KMS-11 (cell line): ENCODE measurements around the gene TLDC2.
"Not testable (repeated sequence)": the region's sequence is repeated elsewhere in the genome, so short reads cannot be mapped to it uniquely, and the experiment has no call there.

Source experiments
- H2AFZ ChIP-seq: fragments of 200-600 bp; sonication (generic); 2 replicates; pipeline ENCODE4 v1.6.1; 2016; ENCODE audit warnings: antibody characterized with exemption, mixed run types, low read depth
- H3K27ac ChIP-seq: fragments of 200-600 bp; sonication (generic); 2 replicates; pipeline ENCODE4 v1.6.1; 2016; ENCODE audit warnings: mild to moderate bottlenecking, mixed run types
- H3K27me3 ChIP-seq: fragments of 200-600 bp; sonication (generic); 2 replicates; pipeline ENCODE4 v1.6.1; 2017; ENCODE audit warnings: mild to moderate bottlenecking, low read depth, mixed run types, moderate library complexity; ENCODE audit not compliant: insufficient read depth
- H3K36me3 ChIP-seq: fragments of 200-600 bp; sonication (generic); 2 replicates; pipeline ENCODE4 v1.6.1; 2017; ENCODE audit warnings: mild to moderate bottlenecking, mixed run types; ENCODE audit not compliant: insufficient read depth
- H3K4me1 ChIP-seq: fragments of 200-600 bp; sonication (generic); 2 replicates; pipeline ENCODE4 v1.6.1; 2016; ENCODE audit warnings: mild to moderate bottlenecking, low read depth, mixed run types; ENCODE audit not compliant: poor library complexity, severe bottlenecking
- H3K4me2 ChIP-seq: fragments of 200-600 bp; sonication (generic); 2 replicates; pipeline ENCODE4 v1.7.0; 2016; ENCODE audit warnings: mild to moderate bottlenecking, mixed run types
- H3K4me3 ChIP-seq: fragments of 200-600 bp; sonication (generic); IDR thresholded peaks from 2 replicates; pipeline ENCODE4 v1.6.1; 2017; ENCODE audit warnings: low read depth, low read length, mixed read lengths; ENCODE audit not compliant: insufficient read depth
- H3K79me2 ChIP-seq: fragments of 200-600 bp; sonication (generic); 2 replicates; pipeline ENCODE4 v1.6.1; 2016; ENCODE audit warnings: low read depth, mixed run types; ENCODE audit not compliant: insufficient read depth
- H3K9ac ChIP-seq: fragments of 200-600 bp; sonication (generic); 2 replicates; pipeline ENCODE4 v1.6.1; 2016; ENCODE audit warnings: mild to moderate bottlenecking, mixed run types
- H4K20me1 ChIP-seq: fragments of 200-600 bp; sonication (generic); 2 replicates; pipeline ENCODE4 v1.6.1; 2016; ENCODE audit warnings: mild to moderate bottlenecking, mixed run types; ENCODE audit not compliant: insufficient read depth
- CTCF ChIP-seq: fragments of 200-600 bp; sonication (generic); conservative IDR thresholded peaks from 2 replicates; pipeline ENCODE4 v1.6.1; 2017; ENCODE audit warnings: low read depth, mild to moderate bottlenecking, antibody characterized with exemption, low read length, moderate library complexity, mixed read lengths

TLDC2 gene

GRCh38 chr20:36836591-36837269, 39.2 kb upstream of the TLDC2 start:
- no peak overlapping the region for H2AFZ ChIP-seq
- H4K20me1 ChIP-seq = no peaks in the 10 kb centered on the region
- H3K4me3 ChIP-seq = no peak overlapping the region
- no peak overlapping the region for H3K9ac ChIP-seq
- peak; percentile 71; the same call in 1 of the 2 replicates for TF ChIP-seq CTCF
- peaks cover 28% of the 10 kb centered on the region for H3K4me1 ChIP-seq
- no peaks in the 10 kb centered on the region for H3K27me3 ChIP-seq
- no peaks in the 10 kb centered on the region for H3K36me3 ChIP-seq
- H3K79me2 ChIP-seq = no peaks in the 10 kb centered on the region
- peak overlapping the region; percentile 13; the same call in 1 of the 2 replicates for H3K4me2 ChIP-seq
- no peak overlapping the region for H3K27ac ChIP-seq

GRCh38 chr20:36838376-36838775, 37.6 kb upstream of the TLDC2 start:
- not testable (repeated sequence) for H3K27ac ChIP-seq, H3K4me2 ChIP-seq, H4K20me1 ChIP-seq, H3K79me2 ChIP-seq, H2AFZ ChIP-seq, H3K36me3 ChIP-seq, H3K4me3 ChIP-seq, H3K9ac ChIP-seq, H3K27me3 ChIP-seq
- H3K4me1 ChIP-seq = peaks cover 32% of the 10 kb centered on the region

- Histone ChIP-seq H3K79me2 (no peaks in the 10 kb centered on the region), H3K4me1 (peaks cover 32% of the 10 kb centered on the region)
These were observed 36.8 kb upstream of the TLDC2 start for GRCh38 chr20:36839150-36839549.

GRCh38 chr20:36841030-36841429, 34.9 kb upstream of the TLDC2 start:
- H3K27ac ChIP-seq, H3K27me3 ChIP-seq, H3K4me3 ChIP-seq, H2AFZ ChIP-seq, H3K9ac ChIP-seq, H3K79me2 ChIP-seq, H3K36me3 ChIP-seq, H4K20me1 ChIP-seq, H3K4me2 ChIP-seq: not testable (repeated sequence)
- H3K4me1 ChIP-seq = peaks cover 25% of the 10 kb centered on the region

More at GRCh38 chr20:36839150-36839549, 36.8 kb upstream of the TLDC2 start:
- Histone ChIP-seq H3K9ac (no peak overlapping the region), H3K27ac (no peak overlapping the region), H2AFZ (no peak overlapping the region), H3K4me2 (no peak overlapping the region), H3K4me3 (no peak overlapping the region), H3K36me3 (no peaks in the 10 kb centered on the region), H3K27me3 (no peaks in the 10 kb centered on the region), H4K20me1 (no peaks in the 10 kb centered on the region)
- no peak for TF ChIP-seq CTCF

GRCh38 chr20:36845288-36845971, 30.5 kb upstream of the TLDC2 start:
- no peak for TF ChIP-seq CTCF
- Histone ChIP-seq H3K36me3 (no peaks in the 10 kb centered on the region), H3K79me2 (peaks cover 5% of the 10 kb centered on the region; the same call in 1 of the 2 replicates), H3K4me1 (peaks cover 18% of the 10 kb centered on the region), H3K27me3 (no peaks in the 10 kb centered on the region), H4K20me1 (no peaks in the 10 kb centered on the region), H3K4me3 (no peak overlapping the region), H2AFZ (no peak overlapping the region), H3K9ac (no peak overlapping the region), H3K4me2 (no peak overlapping the region), H3K27ac (no peak overlapping the region)
